ENCODE data around the gene SOAT2. TPM values are rescaled to one million over a fixed set of nuclear protein-coding genes. Genes with fewer than 3 reads are reported as not detected.

SOAT2 gene
- total RNA-seq, 1 donor from 2014 or later: 0.43 TPM

DNA sequence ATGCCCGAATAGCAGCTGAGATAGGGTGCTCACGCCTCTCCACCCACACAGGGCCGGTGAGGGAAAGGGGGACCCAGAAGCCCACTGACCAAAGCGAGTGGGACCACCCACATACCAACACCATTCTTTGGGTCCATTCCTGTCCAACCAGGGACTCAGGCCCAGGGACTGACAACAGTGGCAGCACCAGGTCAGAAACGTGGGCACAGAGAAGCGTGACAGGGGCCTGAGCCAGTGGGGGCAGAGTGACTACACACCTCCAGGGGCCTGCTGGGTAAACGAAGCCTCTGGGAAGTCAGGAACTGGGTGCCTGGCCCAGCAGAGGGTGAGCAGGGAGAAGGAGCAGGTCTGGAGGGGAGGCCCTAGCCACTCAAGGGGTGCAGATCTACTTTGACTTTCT, 37.8 kb upstream of the SOAT2 start:
- intact Hi-C loops (cut with micrococcal nuclease): no loop called here

DNA sequence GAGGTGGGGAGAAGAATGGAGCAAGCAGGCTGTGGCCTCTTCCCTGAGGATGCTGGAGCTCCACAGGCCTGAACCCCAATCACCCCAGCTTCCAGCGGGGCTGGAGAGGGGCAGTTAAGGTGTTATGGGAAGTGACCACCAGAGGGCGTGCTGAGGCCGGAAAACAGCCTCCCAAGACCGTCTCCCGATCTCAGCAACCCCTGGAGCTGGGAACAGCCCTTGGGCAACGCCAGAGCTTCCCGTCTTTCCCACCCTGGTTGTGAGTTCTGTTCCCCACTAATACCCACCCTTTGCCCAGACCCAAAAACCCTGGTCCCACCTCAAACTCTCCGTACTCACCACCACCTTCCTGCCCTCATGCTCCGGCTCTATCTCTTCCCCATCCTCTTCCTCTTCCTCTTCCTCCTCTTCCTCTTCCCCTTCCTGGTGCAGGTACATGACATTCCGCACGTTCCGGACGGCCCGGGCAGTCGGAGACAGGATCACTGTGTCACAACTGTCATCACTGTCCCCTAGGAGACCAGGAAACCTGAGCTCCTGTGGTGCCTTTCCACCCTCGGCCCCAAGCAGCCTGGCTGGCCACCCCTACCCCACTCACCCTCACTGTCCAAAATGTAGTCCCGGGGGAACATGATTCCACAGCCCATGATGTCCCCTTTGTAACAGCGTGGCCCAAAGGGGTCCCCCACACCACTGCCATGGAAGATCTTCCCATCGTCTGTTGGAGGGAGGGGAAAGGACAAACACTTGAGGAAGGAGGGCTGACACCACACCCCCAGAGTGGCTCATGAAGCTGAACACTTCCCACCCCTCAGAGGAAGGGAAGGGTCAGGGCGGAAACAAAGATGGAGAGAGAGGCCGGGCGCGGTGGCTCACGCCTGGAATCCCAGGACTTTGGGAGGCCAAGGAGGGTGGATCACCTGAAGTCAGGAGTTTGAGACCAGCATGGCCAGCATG, 37.0 kb upstream of the SOAT2 start:
- intact Hi-C loops (cut with micrococcal nuclease): loop anchor here (1.0 kb wide), 1 partner anchor 33 kb away; no protein-coding TSS in a partner anchor

DNA sequence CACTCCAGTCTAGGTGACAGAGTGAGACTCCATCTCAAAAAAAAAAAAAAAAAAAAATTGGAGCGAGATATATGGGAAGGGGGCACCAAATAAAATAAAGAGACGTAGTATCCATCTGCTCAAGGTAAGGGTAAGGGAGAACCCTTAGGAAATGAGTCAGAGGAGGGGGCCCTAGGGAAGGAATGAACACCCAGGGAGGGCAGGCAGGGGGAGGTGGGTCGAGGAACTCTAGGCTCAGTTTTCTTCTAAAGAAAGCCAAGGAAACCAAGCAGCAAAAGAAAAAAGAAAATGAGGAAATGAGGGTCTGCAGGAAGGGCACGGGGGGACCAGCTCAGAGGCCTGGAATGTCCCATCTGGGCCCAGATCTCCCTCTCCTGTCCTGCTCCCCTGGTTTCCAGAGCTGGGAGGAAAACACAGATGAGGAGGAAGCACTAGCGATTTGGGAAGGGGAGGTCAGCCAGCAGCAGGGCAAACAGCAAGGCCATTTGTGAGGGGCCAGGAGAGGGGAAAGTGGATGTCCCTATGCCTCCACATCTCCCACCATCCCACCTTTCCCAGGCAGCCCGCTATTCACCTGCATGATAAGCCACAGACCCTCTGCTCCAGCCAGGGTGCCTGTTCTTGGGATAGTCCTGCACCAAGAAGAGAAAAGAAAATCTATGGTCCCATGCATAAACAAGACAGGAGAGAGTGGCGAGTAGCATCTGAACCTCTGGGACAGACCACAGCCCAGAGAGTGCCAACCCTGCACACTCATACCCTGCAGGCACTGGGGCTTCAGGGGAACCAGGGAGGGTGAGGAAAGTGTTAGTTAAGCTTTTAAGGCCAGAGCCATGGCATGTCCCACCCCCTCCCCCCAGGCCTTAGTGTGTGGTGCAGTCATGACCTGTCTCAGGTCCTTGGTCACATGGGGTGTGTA, 36.0 kb upstream of the SOAT2 start:
- intact Hi-C loops (cut with micrococcal nuclease): no loop called here

DNA sequence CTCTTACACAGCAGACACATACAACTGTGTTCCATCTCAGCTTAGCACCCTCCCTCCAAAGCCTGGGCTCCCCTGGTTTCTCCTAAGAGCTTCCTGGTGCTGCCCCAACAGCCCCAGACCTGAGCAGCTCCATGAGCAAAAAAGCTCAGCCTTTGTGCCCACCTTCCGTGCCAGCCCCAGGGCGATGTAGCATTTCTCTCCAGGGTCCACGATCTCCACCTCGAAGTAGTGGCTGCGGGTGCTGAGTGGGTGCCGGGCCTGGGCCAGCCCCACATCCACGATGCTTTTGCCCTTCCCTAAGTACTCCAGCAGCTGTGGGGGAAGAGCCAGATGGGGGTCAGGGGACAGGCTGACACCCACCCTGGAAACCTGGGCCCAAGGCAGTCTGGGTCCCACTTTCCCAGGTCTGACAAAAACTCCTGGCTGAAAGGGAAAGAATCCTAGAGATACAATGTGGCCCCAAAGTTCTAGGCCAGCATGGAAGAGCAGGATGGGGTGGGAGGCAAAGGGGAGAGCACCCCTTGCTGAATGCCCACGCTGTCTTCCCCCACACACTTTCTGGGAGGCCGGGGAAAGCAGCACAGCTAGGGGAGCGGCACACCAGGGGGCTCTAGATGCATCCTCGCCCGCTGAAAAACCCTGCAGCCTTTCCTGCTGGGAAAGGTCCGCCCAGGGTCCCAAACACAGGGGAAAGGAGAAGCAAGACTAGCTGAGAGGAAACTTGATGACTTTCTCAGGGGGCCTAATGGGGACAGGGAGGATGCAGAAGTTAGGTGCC, 35.1 kb upstream of the SOAT2 start:
- intact Hi-C loops (cut with micrococcal nuclease): no loop called here

DNA sequence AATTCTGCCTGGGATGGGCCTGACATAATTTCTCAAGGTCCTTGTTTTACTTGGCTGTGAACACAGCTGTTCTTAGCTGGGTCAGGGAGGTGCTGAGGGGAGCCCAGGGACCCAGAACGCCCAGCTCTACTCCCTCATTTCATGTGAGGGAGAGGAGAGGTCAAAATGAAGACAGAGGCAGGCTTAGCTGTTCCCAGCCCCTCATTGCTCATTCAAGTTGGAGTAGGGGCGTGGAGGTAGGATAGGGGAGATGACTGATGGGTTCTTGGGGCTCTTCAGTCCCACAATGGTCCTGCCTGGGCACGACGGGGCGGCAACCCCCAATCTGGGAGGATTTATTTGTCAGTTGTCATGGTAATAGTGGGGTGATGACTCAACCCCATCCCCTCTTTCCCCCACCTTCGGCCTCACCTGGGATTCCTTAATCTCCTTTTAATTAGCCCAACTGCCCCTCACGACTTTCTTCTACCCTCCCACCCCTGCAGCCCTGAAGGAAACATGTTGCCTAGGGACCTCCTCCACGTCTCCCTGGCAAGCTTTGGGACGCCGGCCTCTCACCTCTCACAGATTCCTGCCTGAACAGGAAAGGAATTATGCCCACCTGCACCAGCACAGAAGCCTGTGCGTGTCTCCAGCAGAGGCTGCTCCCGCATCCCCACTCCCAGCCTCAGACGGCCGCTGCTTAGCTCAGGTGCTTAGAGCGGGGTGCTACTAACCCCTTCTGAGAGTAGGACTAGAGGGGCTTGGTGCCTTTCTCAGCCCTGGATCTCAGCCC, 34.3 kb upstream of the SOAT2 start:
- intact Hi-C loops (cut with micrococcal nuclease): no loop called here

DNA sequence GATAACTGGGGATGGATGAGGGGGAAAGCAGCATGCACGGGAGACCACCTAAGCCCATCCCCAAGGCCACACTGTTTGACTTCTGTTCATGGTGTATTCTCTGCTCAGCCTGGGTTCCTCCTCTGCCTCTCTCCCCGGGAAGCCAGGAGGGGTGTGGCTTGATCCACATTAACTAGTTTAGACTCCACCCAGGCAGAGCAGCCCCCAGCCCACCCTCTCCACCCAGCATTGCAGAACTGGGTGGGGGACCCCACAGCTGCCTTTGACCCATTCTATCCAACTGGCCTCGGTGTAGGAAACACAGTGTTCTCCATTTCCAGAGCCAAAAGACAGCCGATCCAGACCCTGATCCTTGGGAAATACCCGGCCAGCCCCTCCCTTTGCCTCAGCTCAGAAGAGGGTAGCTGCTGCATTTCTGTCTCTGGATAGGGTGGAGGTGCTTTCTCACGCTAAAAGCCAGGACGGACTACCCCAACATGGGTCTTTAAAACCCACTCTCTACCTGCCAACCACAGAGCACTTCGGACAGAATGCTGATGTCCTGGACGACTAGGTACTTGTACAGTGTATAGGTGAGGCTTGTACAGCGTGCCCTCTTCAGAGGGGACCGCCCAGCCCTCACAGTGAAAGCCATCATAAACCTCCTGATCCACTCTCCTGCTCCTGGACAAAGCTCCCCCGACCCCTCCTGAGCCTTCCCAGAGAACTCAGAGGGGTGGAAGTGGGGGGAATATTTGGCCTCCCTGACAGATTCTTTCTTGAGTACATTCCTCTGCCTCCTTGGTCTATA, 33.5 kb upstream of the SOAT2 start:
- intact Hi-C loops (cut with micrococcal nuclease): no loop called here

DNA sequence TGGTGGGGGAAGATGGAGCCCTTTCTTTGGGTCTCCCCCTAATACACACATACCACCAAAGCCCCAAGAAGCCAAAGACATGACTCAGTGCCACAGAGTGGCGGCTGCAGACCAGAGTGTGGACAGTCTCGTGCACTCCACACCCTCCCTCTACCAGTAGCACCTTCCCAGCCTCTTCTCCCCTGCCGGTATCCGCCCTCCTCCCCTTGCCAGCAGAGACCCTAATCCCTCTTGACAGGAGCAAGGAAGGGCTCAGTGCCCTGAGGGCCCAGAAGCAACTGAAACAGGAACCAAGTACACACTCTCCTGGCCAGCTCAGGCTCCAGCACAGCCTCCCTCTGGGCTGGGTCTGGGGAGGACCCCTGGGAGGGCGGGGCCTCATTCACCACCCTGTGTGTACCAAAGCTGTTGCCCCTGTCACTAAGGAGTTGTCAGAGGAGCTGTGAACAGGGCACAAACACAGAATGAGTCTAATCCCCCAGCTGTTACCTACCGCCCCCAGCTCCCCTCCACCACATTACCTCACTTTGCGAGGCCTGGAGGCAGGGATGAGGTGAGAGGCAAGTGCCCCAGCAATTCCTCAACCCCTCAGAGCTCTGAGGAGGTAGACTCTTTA, 32.3 kb upstream of the SOAT2 start:
- intact Hi-C loops (cut with micrococcal nuclease): no loop called here

DNA sequence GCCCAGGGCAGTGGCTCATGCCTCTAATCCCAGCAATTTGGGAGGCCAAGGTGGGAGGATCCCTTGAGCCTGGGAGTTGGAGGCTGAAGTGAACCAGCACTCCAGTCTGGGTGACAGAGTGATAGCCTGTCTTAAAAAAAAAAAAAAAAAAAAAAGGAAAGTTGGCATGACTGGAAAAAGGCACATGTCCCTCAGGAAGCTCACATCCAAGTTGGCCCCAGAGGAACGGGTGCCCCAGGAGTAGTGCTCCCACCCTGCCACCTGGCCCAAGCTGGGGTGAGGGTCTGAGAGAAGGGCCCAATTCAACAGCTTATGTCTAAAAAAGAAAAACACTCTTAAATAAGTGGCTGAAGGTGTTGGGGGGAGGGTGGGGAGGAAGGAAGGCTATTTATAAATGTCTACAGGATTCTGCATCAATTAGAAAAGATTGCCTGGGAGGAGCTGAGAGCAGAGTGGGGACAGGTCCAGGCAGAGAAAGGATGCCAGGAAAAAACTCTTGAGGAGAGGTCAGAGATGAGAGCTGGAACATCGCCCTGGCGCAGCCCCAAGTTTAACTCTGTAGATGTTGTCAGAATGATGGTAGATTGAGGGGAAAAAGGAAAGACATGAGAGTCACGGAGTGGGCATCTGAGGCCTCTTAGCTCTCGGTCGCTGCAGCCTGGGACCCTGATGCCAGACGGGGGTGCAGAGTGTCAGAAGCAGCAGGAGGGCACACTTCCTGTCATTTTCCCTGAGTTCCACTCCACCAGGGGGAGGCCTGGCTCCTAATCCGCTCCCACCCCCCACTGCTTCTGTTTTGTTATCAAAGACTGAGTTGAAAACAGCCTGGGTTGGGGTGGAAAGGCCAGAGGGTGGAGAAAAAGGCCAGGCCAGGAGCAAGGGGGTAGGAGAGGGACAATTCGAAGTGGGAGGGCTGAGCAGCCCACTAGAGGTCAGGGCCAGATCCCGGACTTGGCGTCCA, 31.4 kb upstream of the SOAT2 start:
- intact Hi-C loops (cut with micrococcal nuclease): no loop called here

DNA sequence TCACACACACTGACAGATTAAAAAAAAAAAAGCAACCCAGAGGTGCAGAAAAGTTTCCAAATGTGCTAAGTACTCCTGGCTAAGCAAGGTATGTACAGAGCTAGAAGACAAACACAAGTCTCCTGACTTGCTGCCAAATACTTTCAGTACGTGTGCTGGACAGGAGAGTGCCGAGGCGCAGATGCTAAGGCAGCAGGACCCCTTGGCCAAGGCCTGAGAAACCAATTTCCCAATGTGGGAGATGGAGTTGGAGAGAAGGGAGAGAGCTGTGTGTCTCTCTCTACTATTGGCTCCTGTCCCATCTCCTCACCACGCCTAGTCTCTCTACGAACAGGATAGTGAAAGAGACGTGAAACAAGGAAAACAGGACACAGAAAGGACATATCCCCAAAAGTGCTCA, 29.4 kb upstream of the SOAT2 start:
- intact Hi-C loops (cut with micrococcal nuclease): no loop called here

DNA sequence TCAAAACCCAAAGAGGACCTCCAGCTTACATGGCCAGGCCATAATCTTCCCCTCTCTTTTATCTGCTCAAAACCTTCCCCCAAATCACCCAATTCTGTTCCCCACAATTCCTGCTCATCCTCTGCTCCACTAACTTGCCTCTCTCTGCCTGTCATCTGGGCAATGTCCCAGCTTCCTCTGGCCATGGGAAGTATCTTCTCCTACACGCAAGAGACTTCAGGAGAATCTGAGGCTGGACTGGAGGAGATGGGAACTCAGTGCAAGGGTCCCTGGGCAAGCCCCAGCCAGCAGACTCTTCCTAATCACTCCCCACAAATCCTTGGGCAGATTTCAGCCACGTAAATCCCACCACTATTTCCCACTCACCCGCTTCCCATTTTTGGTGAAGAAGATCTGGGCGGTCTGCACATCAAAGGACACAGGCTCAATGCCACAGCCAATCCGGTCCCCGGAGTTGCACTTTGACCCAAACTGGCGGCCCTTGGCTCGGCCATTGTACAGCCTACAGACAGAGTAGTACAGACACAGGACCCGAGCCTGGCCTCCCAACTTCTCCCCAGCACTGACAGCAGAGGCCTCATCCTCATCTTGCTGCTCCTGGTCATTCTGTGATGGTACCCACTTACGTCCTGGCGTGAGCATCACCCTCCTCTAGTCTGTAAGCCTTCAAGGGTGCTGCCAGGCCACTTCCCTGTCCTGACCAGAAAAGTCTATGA, 28.8 kb upstream of the SOAT2 start:
- intact Hi-C loops (cut with micrococcal nuclease): no loop called here

DNA sequence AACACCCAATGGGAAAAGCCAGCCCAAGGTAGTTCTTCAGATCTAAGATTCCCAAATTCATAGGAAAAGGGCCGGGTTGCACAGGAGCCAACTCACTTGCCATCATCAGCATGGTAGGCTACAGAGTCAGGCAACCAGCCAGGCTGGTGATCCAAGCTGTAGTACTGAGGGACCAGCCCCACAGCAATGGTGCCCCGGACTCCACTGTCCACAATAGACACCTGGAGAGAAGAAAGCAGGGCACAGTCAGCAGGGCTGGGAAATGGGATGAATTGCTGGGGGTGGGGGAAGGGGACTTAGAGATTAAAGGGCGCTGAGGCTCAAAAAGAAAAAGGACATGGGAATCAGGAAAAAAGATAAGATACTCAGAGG, 28.3 kb upstream of the SOAT2 start:
- intact Hi-C loops (cut with micrococcal nuclease): no loop called here

DNA sequence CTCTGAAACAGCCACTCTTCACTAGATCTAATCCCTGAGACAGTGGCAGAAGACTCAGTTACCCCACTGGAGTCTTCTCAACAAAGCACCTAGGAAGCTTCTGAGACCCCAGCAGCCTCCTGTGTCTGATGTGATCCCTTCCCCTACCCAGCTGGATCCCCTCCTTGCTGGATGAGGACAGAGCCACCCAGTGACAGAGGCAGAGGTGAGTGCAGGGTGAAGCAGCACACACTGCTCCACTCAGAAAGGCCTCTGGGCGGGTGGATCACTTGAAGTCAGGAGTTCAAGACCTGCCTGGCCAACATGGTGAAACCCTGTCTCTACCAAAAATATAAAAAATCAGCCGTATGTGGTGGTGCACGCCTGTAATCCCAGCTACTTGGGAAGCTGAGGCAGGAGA, 26.8 kb upstream of the SOAT2 start:
- intact Hi-C loops (cut with micrococcal nuclease): no loop called here

DNA sequence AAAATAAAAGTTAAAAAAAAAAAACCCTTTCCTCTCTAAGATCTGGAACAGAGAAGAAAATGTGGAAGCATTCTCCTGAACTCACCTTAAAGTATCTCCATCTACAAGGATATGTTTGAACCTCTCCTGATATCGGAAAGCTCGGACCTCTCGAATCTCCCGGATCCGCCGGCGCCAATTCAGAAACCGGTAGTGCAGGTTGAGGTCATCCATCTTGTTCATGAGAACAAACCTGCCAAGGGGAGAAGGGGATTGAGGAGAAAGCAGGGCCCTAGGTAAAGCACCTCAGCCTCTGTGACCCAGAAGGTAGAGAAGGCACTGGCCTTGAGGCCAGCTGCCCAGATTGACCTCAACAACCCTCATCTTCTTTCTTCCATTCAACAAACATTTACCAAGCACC, 26.3 kb upstream of the SOAT2 start:
- intact Hi-C loops (cut with micrococcal nuclease): no loop called here

DNA sequence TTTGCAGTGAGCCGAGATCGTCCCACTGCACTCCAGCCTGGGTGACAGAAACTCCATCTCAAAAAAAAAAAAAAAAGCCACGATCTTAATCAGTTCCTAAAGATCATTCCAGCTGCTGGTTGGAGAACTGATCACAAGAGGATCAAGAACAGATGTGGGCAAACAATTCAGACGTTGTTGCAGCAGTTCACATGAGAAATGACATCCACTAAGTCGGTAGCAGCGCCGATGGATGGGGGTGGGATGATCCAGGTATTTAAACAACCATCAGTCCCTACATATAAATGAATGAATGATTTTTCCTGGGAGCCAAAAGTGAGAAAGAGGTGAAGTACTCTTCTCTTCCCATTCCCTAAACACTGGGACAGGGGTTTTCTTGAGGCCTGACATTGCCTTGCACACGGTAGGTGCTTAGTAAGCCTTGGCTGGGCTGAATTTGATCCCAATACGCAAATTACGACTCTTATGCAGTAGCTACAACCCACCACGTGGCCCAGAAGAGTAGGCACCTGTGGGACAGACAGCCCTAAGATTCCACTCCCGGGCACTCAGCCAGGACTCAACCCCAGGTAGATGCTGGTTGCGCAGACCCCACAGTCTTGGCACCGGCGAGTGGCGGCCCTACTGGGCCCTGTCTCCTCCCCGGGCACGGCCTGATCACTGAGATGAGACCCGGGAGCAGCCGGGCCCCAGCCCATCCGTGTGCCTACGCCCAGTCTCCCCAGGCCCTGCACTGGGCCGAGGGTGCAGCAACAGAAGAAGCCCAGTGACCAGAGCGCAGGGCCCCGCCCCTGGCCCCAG, 24.7 kb upstream of the SOAT2 start:
- intact Hi-C loops (cut with micrococcal nuclease): loop anchor here (1.0 to 2.0 kb wide), 5 partner anchors 20 to 246 kb away; partner anchors contain the start of genes AAAS, CSAD and ZNF740

DNA sequence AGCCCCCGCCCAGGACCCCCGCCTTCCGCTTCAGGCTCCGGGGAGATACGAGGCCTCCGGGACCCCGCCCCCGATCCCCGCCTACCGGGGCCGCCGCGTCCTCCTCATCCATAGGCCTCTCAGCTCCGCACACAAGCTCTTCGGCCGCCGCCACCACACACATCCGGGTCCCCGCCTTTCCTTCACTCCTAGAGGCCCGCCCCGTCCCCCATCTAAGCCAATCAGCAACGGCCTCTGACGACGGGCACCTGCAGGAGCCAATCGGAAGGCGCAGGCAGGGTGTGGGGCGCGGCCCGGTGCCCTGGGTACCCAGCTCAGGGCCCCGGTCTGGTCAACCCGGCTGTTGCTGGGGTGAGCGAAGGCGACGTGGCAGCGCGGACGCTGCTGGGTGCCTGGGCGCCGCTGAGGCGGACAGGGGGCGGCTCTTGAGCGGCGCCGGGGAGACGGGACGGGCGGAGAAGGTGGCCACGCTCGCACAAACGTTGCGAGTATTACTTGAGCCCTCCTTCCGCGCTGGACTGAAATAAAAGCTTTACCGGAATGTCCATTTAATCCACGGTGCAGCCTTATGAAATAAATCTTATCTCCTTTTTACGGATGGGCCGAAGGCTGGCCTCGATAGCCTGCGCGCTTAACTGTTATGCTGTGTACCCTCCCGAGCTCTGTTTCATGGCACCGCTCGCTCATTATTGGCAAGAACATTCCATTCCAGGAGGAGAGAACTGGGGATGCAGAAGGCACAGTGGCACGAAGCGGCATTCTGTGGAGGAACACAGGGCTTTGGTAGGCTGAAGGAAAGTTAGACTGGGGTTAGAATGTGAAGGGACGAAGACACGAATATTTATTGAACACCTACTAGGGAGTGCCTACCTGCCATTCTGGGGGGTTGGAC, 23.8 kb upstream of the SOAT2 start, which contains the start of gene SPRYD3:
TSS of gene SPRYD3 (minus strand) at position 165 of the 892 bp plus-strand sequence. CDS start at position 108, 57 bp downstream.
- intact Hi-C loops (cut with micrococcal nuclease): loop anchor here (1.0 to 2.0 kb wide), 5 partner anchors 19 to 245 kb away; partner anchors contain the start of genes AAAS, CSAD and ZNF740

Data from T-helper 2 cell treated with Interferon-gamma antibody and Interleukin-4, amounts not matched to agents 100 ng/mL and 5 ng/mL, for 36 hours (primary cell).